ENCODE data around the gene TUBB8. TPM values are rescaled to one million over a fixed set of nuclear protein-coding genes. Genes with fewer than 3 reads are reported as not detected.
"Not testable (repeated sequence)": the region's sequence is repeated elsewhere in the genome, so short reads cannot be mapped to it uniquely, and the experiment has no call there.

The TUBB8 gene
- total RNA-seq, 6 donors from 2014 or later = not detected

DNA sequence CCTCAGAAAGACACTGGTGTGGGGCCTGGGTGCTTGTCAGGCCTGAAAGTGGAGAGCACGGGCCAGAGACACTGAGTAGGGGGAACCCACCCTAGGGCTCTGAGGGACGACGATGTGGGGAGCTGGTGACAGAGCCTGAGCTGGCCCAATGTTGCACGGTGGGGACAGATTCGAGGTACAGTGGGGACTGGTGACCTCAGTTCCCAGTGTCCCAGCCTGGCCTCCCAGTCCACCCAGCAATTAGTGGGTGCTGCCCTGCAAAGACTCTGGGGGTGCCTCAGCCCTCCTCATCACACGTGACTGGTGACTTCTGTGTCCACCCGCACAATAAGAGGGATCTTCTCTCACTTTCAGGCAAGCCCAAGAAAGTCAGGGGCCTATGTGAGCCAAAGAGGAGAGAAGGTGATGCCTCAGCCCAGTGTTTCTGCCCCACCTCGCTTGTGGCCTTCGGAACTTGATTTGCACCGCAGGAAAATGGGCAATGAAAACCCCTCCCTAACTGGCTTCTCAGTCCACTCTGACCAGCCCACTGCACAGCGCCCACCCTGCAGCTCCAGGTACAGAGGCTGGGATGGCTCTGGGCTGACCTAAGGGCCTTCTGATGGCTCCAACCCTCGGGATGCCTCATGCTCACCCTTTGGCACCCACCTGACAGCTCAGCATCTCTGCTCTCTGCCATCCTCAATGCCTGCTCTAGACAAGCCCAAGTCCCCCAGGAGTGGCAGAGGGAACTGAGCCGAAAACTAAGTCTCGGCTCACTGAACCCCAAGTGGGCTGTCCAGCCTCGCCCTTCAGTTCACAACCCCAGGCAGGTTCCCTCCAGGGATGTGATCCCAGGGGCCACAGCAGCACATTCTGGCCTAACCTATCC, 36.4 kb downstream of the TUBB8 start:
- H3K27me3 ChIP-seq, H3K4me3 ChIP-seq, DNase-seq, H3K27ac ChIP-seq, H3K9me3 ChIP-seq, H3K4me1 ChIP-seq, H3K36me3 ChIP-seq: not testable (repeated sequence)
- WGBS, 2 donors = no CpG with 5 or more reads among the region's 15 CpGs
- peak; percentile 45 to 70 for ATAC-seq (ENCODE audit: low FRiP score in 2 of 2)

DNA sequence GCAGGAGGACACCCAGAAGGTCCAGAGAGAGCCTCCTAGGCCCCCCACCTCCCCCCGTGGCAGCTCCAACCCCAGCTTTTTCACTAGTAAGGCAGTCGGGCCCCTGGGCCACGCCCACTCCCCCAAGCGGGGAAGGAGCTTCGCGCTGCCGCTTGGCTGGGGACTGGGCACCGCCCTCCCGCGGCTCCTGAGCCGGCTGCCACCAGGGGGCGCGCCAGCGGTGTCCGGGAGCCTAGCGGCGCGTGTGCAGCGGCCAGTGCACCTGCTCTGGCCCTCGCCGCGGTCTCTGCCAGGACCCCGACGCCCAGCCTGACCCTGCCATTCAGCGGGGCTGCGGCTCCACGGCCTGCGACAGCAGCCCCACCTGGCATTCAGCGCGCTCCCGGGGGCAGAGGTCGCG, 37.8 kb downstream of the TUBB8 start:
- not testable (repeated sequence) for H3K4me1 ChIP-seq; H3K27me3 ChIP-seq; H3K27ac ChIP-seq; H3K9me3 ChIP-seq; H3K4me3 ChIP-seq; ATAC-seq (ENCODE audit: low FRiP score in 2 of 2); H3K36me3 ChIP-seq
- peak in 1 of 2 donors; percentile 88 for DNase-seq
- 71% methylated on average over 15 of the region's 33 CpGs; no CpG with 5 or more reads in 1 of the 2 donors for whole genome bisulfite sequencing, 2 donors

DNA sequence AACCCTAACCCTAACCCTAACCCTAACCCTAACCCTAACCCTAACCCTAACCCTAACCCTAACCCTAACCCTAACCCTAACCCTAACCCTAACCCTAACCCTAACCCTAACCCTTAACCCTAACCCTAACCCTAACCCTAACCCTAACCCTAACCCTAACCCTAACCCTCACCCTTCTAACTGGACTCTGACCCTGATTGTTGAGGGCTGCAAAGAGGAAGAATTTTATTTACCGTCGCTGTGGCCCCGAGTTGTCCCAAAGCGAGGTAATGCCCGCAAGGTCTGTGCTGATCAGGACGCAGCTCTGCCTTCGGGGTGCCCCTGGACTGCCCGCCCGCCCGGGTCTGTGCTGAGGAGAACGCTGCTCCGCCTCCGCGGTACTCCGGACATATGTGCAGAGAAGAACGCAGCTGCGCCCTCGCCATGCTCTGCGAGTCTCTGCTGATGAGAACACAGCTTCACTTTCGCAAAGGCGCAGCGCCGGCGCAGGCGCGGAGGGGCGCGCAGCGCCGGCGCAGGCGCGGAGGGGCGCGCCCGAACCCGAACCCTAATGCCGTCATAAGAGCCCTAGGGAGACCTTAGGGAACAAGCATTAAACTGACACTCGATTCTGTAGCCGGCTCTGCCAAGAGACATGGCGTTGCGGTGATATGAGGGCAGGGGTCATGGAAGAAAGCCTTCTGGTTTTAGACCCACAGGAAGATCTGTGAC, 38.7 kb downstream of the TUBB8 start:
- not testable (repeated sequence) for H3K4me1 ChIP-seq, H3K4me3 ChIP-seq
- 84% methylated on average over 14 of the region's 42 CpGs; no CpG with 5 or more reads in 1 of the 2 donors for WGBS, 2 donors

More for the DNA sequence above, 38.7 kb downstream of the TUBB8 start:
- not testable (repeated sequence) for H3K27ac ChIP-seq; H3K36me3 ChIP-seq; ATAC-seq (ENCODE audit: low FRiP score in 2 of 2); H3K27me3 ChIP-seq; H3K9me3 ChIP-seq
- peak in 1 of 2 donors; percentile 33 for DNase-seq

Other genes starting within 250 kb of the TUBB8 start
- 10 to 100 TPM; 46.1 to 76.5 (median 63.4) TPM for gene ZMYND11, start 86.2 kb upstream of the TUBB8 start, total RNA-seq

All from upper lobe of left lung (tissue), 6 donors.